Fibroblast of lung (primary cell): ENCODE measurements around the gene GNPDA2. TPM values are rescaled to one million over a fixed set of nuclear protein-coding genes. Genes with fewer than 3 reads are reported as not detected.

Experiments used
- DNase-seq, 2 donors: peaks; one replicate each; pipeline versions ENCODE4 v3.0.0 to v3.0.0-alpha.2; 2010; ENCODE audit warnings: low read depth in 2 of 2
- H2AFZ ChIP-seq: 2 replicates; pipeline ENCODE4 v1.5.1; 2012; ENCODE audit warnings: low read length, control low read depth, inconsistent platforms
- H3K27ac ChIP-seq: 2 replicates; pipeline ENCODE4 v1.5.1; 2011; ENCODE audit warnings: low read length, control low read depth; ENCODE audit not compliant: insufficient read depth
- H3K27me3 ChIP-seq: 2 replicates; pipeline ENCODE4 v1.5.1; 2011; ENCODE audit warnings: mild to moderate bottlenecking, low read length; ENCODE audit not compliant: control insufficient read depth, insufficient read depth
- H3K36me3 ChIP-seq: 2 replicates; pipeline ENCODE4 v1.5.1; 2011; ENCODE audit warnings: low read length; ENCODE audit not compliant: control insufficient read depth, insufficient read depth
- H3K4me1 ChIP-seq: 2 replicates; pipeline ENCODE4 v1.5.1; 2011; ENCODE audit warnings: low read length; ENCODE audit not compliant: control insufficient read depth, insufficient read depth; ENCODE audit errors: extremely low read depth
- H3K4me2 ChIP-seq: 2 replicates; pipeline ENCODE4 v1.5.1; 2011; ENCODE audit warnings: low read length, control low read depth; ENCODE audit not compliant: insufficient read depth; ENCODE audit errors: extremely low read depth
- H3K4me3 ChIP-seq, 4 experiments: fragments of 200-600 bp in 1 of 4; sonication (generic) in 1 of 4; replicated peaks in 1 of 4; 2 replicates each; pipeline ENCODE4 v1.5.1; 2011 to 2016; ENCODE audit warnings: low read length in 4 of 4, low read depth in 3 of 4, mild to moderate bottlenecking in 3 of 4, control low read depth in 2 of 4, inconsistent platforms in 1 of 4, mixed read lengths in 1 of 4; ENCODE audit not compliant: insufficient read depth in 1 of 4; ENCODE audit errors: control extremely low read depth in 1 of 4
- H3K79me2 ChIP-seq: 2 replicates; pipeline ENCODE4 v1.5.1; 2012; ENCODE audit warnings: mild to moderate bottlenecking, low read length, inconsistent platforms; ENCODE audit not compliant: control insufficient read depth, insufficient read depth
- H3K9ac ChIP-seq: 2 replicates; pipeline ENCODE4 v1.5.1; 2011; ENCODE audit warnings: mild to moderate bottlenecking, low read length, control low read depth; ENCODE audit not compliant: insufficient read depth
- H3K9me3 ChIP-seq: 2 replicates; pipeline ENCODE4 v1.5.1; 2012; ENCODE audit warnings: low read depth, low read length; ENCODE audit not compliant: control insufficient read depth, insufficient read depth
- H4K20me1 ChIP-seq: 2 replicates; pipeline ENCODE4 v1.5.1; 2011; ENCODE audit warnings: low read length; ENCODE audit not compliant: control insufficient read depth, insufficient read depth; ENCODE audit errors: extremely low read depth
- CTCF ChIP-seq, 2 donors: IDR thresholded peaks in 1 of 2; conservative IDR thresholded peaks in 1 of 2; 1 replicate in 1 of 2; 2 replicates in 1 of 2; pipeline ENCODE4 v1.5.1; 2011 to 2012; ENCODE audit warnings: low read length in 2 of 2, control low read depth in 1 of 2, inconsistent platforms in 1 of 2, low read depth in 1 of 2, mild to moderate bottlenecking in 1 of 2
- EZH2 ChIP-seq: IDR thresholded peaks from 2 replicates; pipeline ENCODE4 v1.5.1; 2012; ENCODE audit warnings: low read length, control low read depth, mild to moderate bottlenecking; ENCODE audit errors: missing control alignments
- polyA plus RNA-seq, 2 donors: library from polyadenylated mRNA; depleted of rRNA in 1 of 2; stranded (reverse) in 1 of 2; unstranded in 1 of 2; fragments of >200 nt; gene quantifications; 2 replicates each; pipeline ENCODE4 v1.2.1, GENCODE V29; 2011 to 2012; ENCODE audit warnings: missing spikeins in 1 of 2
- total RNA-seq: library from RNA; depleted of rRNA; stranded (reverse); fragments of >200 nt; gene quantifications from 2 replicates; pipeline ENCODE4 v1.2.1, GENCODE V29; 2014

GNPDA2 gene
- total and polyA plus RNA-seq, 2 donors (not counting 1 experiment from before 2014, with no cell fraction given), result 23.1 to 31.6 TPM

- H2AFZ ChIP-seq, result no peak overlapping the region
Measured at GRCh38 chr4:44668526-44668925, 57.8 kb downstream of the GNPDA2 start.

GRCh38 chr4:44663539-44664263 lies 62.7 kb downstream of the GNPDA2 start:
- H3K9ac ChIP-seq, result no peak overlapping the region
- no peak overlapping the region for H3K27ac ChIP-seq
- no peaks in the 10 kb centered on the region for H3K27me3 ChIP-seq
- H3K4me1 ChIP-seq, result no peaks in the 10 kb centered on the region
- H3K79me2 ChIP-seq, result no peaks in the 10 kb centered on the region
- no peaks in the 10 kb centered on the region for H3K9me3 ChIP-seq
- no peaks in the 10 kb centered on the region for H4K20me1 ChIP-seq
- no peaks in the 10 kb centered on the region for H3K36me3 ChIP-seq
- H3K4me2 ChIP-seq, result no peak overlapping the region
- TF ChIP-seq EZH2 (no peak), CTCF (conservative IDR thresholded peaks at IDR 0.05 in 1 of 2, IDR thresholded peaks at IDR 0.05 in 1 of 2; ENCODE audit: low read depth in 1 of 2, low read length in 2 of 2) (no peak)
- H3K4me3 ChIP-seq, result no peak overlapping the region
- H2AFZ ChIP-seq, result no peak overlapping the region
- no peak for DNase-seq

More at GRCh38 chr4:44668526-44668925, 57.8 kb downstream of the GNPDA2 start:
- no peaks in the 10 kb centered on the region for H3K79me2 ChIP-seq
- H3K4me3 ChIP-seq, result no peak overlapping the region
- H3K9ac ChIP-seq, result no peak overlapping the region
- no peaks in the 10 kb centered on the region for H3K9me3 ChIP-seq
- no peak overlapping the region for H3K4me2 ChIP-seq
- H3K4me1 ChIP-seq, result no peaks in the 10 kb centered on the region
- TF ChIP-seq EZH2, result no peak
- no peak for TF ChIP-seq CTCF (conservative IDR thresholded peaks at IDR 0.05 in 1 of 2, IDR thresholded peaks at IDR 0.05 in 1 of 2; ENCODE audit: low read depth in 1 of 2, low read length in 2 of 2)
- no peaks in the 10 kb centered on the region for H3K27me3 ChIP-seq
- H4K20me1 ChIP-seq, result no peaks in the 10 kb centered on the region
- no peaks in the 10 kb centered on the region for H3K36me3 ChIP-seq
- DNase-seq, result no peak
- H3K27ac ChIP-seq, result no peak overlapping the region

GRCh38 chr4:44662623-44663005 lies 63.7 kb downstream of the GNPDA2 start:
- TF ChIP-seq EZH2 (no peak), CTCF (conservative IDR thresholded peaks at IDR 0.05 in 1 of 2, IDR thresholded peaks at IDR 0.05 in 1 of 2; ENCODE audit: low read depth in 1 of 2, low read length in 2 of 2) (no peak)
- H3K36me3 ChIP-seq, result no peaks in the 10 kb centered on the region
- H3K79me2 ChIP-seq, result no peaks in the 10 kb centered on the region
- no peaks in the 10 kb centered on the region for H3K4me1 ChIP-seq
- H3K9me3 ChIP-seq, result no peaks in the 10 kb centered on the region
- DNase-seq, result no peak
- H4K20me1 ChIP-seq, result no peaks in the 10 kb centered on the region
- no peak overlapping the region for H3K27ac ChIP-seq
- H3K4me2 ChIP-seq, result no peak overlapping the region
- H2AFZ ChIP-seq, result no peak overlapping the region
- no peaks in the 10 kb centered on the region for H3K27me3 ChIP-seq
- H3K9ac ChIP-seq, result no peak overlapping the region
- no peak overlapping the region for H3K4me3 ChIP-seq
